GM13977 (cell line): ENCODE measurements around the gene SARNP.

ENCODE experiments used
- DNase-seq: peaks from one replicate; pipeline ENCODE4 v3.0.0; 2012; ENCODE audit warnings: low spot score
- CTCF ChIP-seq: IDR thresholded peaks from 2 replicates; pipeline ENCODE4 v1.5.1; 2012; ENCODE audit warnings: mild to moderate bottlenecking, control low read depth; ENCODE audit not compliant: insufficient read depth; ENCODE audit errors: extremely low read depth, missing control alignments
- in situ Hi-C: fragments of 300-500 bp; cut with MboI; formaldehyde crosslinking; loops from one replicate; pipeline ENCODE4 v1.12.0; 2022; ENCODE audit warnings: low sequenced_read_pairs, low pct_unique_long_range_greater_than_20kb, mixed read lengths, inconsistent platforms; ENCODE audit not compliant: unreplicated experiment

SARNP gene

GRCh38 chr12:55845785-55846496 lies 28.4 kb upstream of the SARNP start:
- in situ Hi-C loops, result no loop called here
- TF ChIP-seq CTCF, result no peak
- no peak for DNase-seq

GRCh38 chr12:55845361-55845760 lies 27.8 kb upstream of the SARNP start:
- TF ChIP-seq CTCF, result no peak
- DNase-seq, result no peak
- in situ Hi-C loops, result no loop called here

- no peak for DNase-seq
- in situ Hi-C loops, result no loop called here
- no peak for TF ChIP-seq CTCF
These were observed 27.4 kb upstream of the SARNP start for GRCh38 chr12:55844961-55845360.

- no peak for DNase-seq
- in situ Hi-C loops, result no loop called here
- TF ChIP-seq CTCF, result no peak
These were observed 25.9 kb upstream of the SARNP start for GRCh38 chr12:55843431-55843830.

- no peak for TF ChIP-seq CTCF
- no peak for DNase-seq
- in situ Hi-C loops, result no loop called here
These were observed 25.3 kb upstream of the SARNP start, which contains the start of gene MMP19 for GRCh38 chr12:55842681-55843429. Gene MMP19 (minus strand): TSS chr12:55842936. CDS start chr12:55842830, 106 bp downstream.

- in situ Hi-C loops, result no loop called here
- no peak for DNase-seq
- TF ChIP-seq CTCF, result no peak
These were observed 23.2 kb upstream of the SARNP start for GRCh38 chr12:55840581-55841351.
